ENCODE data around the gene P3H3.

GRCh38 chr12:6817098-6817497, 11.1 kb upstream of the P3H3 start:
- TF ChIP-seq CTCF (conservative IDR thresholded peaks at IDR 0.05 in 1 of 2, IDR thresholded peaks at IDR 0.05 in 1 of 2; ENCODE audit: extremely low read depth in 1 of 2, insufficient read depth in 1 of 2, low read depth in 1 of 2, low read length in 2 of 2) (no peak), EZH2 (IDR thresholded peaks at IDR 0.05; ENCODE audit: borderline replicate concordance, low read length) (no peak)
